MM.1S (cell line): ENCODE measurements around the gene ELK3.

Source experiments
- CTCF ChIP-seq: fragments of 300-600 bp; sonication (generic); IDR thresholded peaks from 2 replicates; pipeline ENCODE4 v1.5.1; 2016; ENCODE audit warnings: antibody characterized with exemption, low read length, mixed read lengths
- EZH2phosphoT487 ChIP-seq: fragments of 300-600 bp; sonication (generic); IDR thresholded peaks from 2 replicates; pipeline ENCODE4 v1.6.1; 2018; ENCODE audit warnings: antibody characterized with exemption, low read length

GRCh38 chr12:96246926-96247505 lies 52.8 kb downstream of the ELK3 start:
- TF ChIP-seq CTCF (no peak), EZH2phosphoT487 (no peak)
